NCI-H1417 (cell line): ENCODE data around the gene ARL15.

Experiments
- DNase-seq, 3 experiments: peaks; one replicate each; lab custom pipeline; 2025; lab: John Stamatoyannopoulos, UW

The ARL15 gene

DNA sequence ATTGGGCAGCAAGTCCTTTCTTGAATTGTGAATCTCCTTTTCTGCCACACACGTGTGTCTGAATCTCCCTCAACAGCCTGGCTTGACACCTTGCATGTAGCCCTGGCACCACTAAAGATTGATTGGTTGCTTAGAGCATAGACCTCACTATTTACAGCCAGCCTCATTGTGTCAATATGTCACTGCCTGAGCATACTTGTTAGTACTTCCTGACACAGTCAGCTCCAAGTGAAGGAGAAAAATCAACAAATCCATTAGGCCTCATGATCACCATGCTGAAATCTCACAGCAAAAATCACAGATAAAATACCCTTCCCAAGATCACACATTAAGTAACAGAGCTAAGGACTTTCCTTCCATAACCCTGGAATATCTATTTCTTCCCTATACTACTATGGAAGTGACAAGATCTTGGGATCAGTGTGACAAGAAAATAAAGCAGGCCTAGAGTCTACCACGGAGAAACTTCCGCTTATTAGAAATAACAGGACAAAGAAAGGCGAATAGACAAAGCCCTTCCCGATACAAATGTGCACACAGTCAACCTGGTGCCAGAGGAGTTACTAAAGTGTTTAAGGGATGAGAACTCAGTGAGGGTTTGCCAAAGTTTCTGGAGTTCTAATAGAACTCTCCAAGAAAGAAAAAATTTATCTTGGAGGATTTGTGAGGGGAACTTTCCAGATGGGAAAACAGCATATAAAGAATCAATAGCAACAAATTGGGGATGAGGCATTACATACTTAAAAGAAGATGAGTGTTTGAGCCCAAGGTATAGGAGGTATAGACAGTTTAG is 5.6 kb upstream of the ARL15 start:
- peak in 1 of 3 experiments; percentile 48 for DNase-seq

DNA sequence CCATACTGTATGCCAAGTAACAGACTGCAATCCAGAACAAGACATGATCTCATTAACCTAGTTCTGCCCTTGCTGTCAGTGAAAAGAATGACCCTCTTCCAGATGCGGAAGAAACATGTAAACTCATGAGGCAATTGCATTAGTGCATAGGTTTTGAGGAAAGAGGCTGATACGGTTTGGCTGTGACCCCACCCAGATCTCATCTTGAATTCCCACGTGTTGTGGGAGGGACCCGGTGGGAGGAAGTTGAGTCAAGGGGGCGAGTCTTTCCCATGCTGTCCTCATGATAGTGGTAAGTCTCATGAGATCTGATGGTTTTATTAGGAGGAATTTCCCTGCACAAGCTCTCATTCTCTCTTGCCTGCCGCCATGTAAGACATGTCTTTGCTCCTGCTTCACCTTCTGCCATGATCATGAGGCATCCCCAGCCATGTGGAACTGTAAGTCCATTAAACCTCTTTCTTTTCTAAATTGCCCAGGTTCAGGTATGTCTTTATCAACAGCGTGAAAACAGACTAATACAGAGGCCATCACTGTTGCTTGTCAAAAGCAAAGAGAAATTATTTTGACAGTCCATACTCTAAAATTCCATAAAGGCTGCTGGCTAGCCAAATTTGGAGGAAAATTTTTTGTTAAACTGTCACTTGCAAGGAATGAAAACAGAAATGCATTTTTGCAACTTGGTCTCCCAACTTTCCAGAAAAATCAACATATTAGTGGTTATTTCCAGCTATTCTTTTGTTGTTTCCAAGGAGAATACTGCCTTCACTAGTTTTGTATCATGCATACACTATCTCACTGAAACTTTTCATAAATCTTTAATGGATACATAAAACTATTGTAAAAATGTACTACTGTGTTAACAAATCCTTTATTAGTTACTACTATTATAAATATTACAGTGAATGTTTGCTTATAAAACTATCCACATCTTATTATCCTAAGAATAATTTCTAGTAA is 3.2 kb upstream of the ARL15 start:
- no peak for DNase-seq

DNA sequence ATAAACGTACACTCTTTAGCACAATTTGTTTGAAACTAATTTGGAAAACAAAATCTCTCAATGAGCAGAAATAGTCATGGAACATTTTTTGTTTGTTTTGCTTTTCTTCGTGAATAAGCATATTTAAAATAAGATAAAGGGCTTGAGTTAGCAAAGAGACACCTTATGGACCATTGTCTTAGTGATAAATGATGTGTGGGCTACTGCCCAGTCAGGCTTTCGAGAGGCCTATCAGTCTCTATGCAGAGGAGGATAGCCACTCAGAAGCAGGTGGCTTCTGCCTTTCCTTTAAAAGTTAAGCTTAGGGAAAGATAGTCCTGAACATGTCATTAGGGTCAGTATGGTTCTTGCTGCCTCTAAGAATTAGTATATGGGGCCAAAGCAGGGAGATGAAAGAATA is 2.1 kb upstream of the ARL15 start:
- DNase-seq: no peak

DNA sequence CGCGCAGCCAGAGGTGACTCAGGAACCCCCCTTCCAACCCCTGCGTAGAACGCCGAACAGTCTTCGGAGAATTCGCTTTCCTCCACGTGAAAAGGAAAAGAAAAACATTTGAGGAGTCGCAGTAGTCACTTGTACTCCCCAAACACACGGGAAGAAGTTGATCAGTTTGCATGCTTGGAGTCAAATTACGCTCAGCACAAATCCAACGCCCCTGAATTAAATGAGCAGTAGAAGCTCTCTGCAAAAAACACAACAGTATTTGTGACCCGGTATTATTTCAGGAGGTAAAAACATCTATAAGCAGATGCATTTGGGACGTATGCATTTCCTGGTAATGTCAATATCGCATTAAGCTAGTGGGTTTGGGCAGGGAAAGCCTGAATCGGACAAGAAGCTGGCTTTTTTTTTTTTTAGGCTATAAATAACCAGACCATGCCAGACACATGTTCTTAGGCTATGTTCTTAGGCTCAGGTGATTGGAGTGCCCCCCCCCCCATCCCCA is 854 bp upstream of the ARL15 start:
- DNase-seq: peak in 1 of 3 experiments; percentile 44

DNA sequence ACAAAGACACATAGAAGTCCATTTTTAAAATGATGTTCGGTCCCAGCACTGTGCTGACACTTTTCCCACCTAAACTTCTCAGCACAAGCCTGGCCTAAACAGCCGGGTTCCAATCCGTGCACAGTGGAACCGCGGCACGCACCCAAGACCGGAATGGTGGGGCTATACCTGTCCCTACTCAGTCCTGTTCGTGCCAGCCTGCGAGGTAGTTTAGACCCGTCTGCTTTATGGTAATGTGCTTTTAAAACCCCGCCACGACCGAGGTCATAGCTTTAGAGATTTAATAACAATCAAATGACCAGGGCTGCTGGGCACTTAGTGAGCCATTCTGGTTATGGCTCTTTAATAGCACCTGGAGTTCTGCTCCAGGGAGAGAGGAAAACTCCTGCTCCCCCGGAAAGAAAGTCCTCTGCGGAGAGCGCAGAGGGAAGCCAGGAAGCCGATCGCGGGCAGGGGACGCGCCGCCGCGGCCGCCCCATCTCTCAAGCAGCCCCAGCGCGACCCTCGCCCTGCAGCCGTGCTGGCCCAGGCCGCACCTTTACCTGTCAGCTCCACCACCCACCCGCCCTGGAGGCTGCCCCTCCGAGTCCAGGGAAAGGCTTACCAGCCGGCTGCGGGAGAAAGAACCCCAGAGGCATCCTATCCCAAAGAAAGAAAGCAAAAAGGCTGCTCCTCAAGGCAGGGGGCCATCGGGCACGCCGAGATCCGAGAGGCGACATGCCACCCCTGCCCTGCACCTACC is 511 bp downstream of the ARL15 start:
- peak; percentile 70 to 80 (median 77) for DNase-seq

DNA sequence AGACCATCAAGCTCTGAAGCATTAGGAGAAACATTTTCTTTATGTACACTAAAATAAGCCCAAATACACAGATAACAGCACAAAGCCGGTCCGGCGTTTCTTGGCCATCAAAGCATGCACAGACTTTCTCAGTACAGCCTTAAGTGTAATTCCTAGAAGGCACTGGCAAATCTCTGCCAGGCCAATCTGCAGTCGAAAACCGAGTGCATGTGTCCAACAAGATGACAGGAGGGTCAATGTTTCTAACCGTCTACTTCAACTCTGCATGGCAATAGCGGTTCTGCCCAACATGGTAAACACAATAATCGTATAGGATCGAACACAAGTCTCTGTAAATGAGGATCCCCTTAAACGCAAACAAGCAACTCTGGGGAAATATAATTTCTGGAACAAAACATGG is 1.1 kb downstream of the ARL15 start:
- DNase-seq: peak; percentile 17 to 55 (median 44)

DNA sequence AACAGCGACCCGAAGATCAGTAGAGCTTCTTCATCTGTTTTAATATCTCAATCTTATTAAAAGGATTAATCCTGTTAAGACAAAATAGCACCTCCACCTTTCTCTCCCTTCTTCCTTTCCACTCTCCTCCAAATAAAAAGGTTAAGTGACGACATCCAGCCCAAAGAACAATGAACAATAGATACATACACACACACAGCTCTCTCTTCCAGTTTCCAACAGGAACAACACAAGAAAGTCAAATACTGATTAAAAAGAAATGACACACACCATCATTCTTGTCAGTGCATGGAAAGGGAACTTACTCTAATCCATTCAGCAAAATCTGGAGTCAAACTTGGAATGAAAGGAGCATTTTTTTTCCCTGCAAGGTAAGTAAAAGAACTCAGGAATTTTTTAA is 2.8 kb downstream of the ARL15 start:
- no peak for DNase-seq

DNA sequence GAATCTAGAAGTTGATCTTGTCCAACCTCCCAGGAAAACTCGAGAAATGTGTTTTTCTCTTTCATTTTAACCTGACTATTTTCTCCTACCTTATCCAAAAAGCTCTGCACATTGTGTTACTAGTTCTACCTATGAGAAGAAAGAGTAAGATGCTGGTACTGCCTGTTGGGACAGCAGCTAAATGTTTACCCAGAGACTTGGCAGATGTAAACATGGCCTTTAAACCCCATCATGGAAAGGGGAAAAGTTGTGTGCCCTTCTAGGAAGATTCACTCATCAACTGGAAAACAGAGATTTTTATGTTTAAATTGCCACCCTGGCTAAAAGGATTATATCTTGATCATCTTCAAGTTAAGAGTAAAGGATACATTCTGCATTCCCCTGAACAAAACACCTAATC is 3.5 kb downstream of the ARL15 start:
- no peak for DNase-seq

DNA sequence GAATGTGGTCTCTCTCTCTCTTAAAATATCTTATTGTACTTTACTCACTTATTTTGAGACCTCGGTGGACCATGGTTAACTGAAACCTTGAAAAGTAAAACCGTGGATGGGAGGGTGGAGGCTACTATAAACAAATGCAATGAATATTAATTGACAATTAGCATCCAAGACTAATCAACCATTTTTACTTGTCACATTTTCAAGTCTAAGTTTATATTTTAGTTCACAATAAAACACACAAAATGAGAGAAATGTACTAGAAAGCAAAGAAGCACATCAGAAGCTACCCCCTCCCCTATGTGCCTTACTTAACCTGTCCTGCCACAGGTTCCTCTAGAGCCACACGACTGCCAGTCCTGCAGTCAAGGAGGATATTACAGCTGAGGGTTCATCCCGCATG is 4.6 kb downstream of the ARL15 start:
- DNase-seq: no peak

DNA sequence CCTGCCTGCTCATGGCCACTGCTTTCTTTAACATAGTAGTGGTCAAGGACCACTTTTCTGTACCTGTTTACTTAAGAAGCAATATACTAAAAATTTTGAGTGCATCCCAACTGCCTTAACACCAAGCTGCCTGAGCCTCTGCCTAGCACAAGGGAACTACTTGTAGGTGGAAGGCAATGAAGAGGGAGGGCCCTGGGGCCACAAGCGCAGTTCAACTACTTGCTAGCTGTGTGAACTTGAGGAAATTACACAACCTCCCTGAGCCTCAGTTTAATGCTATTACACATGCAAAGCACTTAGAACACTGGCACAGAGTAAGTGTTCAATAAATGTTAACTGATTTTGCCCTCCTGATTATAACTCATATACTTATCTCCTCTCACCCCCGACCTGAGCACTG is 6.3 kb downstream of the ARL15 start:
- no peak for DNase-seq

DNA sequence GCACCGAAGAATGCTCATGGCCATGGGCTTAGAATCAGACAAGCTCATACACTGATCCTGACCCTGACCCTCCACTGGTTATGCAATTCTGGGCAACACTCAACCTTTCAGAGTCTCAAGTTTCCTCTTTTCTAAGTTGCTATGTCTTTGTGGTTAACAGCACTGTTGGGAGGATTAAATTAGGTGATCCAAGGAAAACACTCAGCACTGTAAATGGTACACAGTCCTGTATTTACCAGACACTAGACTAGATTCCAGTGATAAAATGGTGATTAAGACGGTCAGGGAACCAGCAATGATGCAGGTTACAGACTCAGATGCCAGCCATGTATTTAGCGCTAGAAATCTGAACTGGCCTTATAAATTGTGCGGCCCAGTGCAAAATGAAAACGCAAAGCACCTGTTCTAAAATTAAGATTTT is 8.1 kb downstream of the ARL15 start:
- no peak for DNase-seq

DNA sequence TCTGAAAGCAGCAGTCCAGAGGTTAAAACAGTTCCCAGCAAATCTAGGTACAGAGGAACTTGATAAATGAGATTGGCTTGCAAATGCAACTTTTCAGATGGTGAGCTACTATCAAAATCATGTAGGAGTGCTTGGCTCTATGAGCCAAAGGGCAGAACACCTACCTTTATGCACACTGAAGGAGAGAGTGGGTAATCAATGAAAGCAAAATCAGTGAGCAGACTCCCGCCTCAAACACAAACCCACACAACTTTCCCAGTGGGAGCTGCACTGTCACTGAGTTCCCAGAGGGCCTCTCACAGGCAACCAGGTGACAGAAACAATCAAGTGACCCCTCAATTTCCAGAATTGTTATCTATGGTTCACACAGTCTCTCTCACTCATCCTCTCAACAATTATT is 8.5 kb downstream of the ARL15 start:
- no peak for DNase-seq

DNA sequence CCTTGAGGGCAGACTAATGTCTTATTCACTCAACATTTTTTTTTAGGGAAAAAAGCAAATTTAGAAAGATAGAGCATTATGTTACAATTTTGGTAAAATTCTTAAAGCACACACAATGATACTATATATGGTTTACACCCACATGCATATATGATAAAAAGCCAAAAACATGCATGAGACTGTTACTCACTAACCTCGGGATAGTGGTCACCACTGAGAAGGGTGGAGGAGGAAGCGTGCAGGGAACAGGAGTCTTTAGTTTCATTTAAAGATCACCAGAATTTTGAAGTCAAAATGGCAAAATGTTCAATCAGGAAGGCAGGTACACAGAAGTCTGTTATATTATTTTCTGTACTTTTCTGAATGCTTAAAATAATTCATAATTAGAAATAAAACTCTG is 9.2 kb downstream of the ARL15 start:
- DNase-seq: no peak

DNA sequence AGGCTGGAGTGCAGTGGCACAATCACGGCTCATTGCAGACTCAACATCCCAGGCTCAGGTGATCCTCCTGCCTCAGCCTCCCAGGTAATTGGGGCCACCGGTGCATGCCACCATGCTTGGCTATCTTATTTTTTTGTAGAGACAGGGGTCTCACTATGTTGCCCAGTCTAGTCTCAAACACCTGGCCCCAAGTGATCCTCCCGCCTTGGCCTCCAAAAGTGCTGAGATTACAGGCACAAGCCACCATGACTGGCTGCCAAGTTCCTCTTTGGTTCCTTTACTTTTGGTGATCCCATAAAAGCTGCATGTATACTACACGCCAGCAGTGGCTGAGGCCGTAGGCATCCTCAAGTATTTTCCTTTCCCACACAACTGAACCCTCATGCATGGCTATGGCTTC is 11.4 kb downstream of the ARL15 start:
- DNase-seq: no peak

DNA sequence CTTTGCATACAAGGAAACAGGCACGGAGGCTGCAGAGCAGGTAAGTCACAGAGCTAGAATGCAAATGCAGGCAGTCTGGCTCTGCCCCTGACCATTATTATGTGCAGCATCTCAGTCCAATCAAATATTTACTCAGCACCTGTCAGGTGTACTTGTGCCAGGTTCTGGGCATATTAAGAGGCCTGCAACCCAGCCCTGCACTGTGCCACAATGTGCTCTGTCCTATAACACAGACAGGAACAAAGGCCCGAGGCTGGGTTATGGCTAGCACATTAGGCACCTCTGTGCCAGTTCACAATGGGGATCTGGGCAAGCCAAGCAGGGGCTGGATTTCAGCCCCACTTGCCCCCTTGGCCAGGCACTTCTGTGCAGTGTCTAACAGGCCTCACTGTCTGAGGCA is 14.0 kb downstream of the ARL15 start:
- DNase-seq: peak; percentile 20 to 58 (median 39)

DNA sequence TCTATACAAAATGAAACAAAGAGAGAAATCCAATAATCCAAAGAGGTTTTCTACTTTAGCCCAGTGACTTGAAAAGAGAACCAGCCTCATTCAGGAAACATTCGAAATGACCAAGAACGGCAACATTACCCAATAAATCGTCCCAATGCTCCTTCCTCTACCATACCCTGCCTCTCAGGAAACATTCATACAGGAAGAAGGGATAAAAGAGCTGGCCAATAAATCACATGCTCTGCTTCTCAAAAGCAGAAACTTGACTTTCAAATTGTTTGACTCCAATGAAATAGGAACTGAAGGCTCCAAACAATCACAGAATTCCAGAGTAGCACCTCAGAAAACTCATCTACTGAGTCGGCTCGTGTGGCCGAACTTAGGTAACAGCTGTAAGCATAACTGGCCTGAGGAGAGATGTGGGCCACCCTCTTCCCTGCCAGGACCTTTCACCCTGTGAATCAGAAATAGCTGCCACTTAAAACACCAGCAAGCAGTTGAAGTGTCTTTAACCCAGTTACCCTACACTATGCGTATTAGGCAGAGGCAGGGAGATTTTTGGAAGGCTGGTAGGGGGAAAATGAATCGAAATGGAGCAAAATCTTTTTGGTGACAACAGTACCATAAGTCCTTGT is 14.6 kb downstream of the ARL15 start:
- DNase-seq: peak in 1 of 3 experiments; percentile 32

DNA sequence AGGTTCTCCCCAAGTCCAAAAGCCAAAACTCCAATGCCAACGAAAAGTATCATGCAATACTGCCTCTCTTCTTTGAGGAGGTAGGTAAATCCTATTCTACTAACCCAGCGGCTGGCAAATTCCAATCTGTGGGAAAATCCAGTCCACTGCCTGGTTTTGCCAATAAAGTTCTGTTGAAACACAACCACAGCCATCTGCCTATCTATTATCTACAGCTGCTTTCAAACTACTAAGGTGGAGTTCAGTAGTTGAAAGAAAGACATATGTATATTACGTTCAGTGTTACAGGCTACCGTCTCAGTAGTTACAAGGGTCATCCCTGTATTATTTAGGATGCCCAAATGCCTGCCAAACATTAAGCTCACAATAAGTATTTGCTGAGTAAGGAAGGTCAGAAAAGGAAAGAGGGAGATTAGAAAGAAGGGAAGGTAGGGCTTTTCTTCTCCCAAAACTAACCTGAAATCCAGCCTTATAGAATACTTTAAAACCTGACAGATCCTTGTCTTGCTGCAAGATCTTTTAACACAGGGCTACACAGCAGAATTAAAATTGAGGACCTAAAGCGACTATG is 16.2 kb downstream of the ARL15 start:
- no peak for DNase-seq

DNA sequence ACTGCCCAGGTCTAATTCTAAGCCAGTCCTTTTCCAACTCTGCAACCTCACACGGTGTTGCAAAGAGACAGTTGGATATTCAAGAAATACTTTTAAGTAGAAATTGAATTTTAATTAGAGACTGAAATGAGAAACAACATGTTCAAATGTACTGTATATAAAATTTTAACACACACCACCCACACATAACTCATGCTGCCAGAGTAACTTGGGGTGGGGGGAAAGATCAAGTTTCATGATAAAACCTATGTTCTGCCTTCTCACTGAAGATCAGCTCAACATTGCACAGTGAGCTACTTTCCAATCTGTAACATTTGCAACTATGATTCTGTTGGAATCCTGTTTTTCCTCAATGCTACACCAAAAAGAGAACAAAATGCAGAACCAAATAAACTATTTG is 17.5 kb downstream of the ARL15 start:
- no peak for DNase-seq

DNA sequence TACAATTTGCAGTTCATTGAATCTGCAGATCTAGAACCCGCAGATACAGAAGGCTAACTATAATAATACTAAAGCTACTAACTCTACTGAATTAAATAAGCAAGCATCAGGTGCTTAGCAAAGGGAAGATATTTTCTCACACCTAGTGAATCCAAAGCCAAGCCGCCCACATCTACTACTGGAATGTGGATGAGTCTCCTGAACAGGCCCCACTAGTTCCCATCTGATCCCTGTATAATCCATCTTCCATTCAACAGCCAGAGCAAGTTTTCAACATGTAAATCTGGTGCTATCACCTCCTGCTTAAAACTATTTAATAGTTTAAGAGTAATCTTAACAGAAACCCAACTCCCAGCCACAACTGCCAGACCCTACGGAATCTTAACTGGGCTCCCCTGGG is 18.9 kb downstream of the ARL15 start:
- DNase-seq: no peak

DNA sequence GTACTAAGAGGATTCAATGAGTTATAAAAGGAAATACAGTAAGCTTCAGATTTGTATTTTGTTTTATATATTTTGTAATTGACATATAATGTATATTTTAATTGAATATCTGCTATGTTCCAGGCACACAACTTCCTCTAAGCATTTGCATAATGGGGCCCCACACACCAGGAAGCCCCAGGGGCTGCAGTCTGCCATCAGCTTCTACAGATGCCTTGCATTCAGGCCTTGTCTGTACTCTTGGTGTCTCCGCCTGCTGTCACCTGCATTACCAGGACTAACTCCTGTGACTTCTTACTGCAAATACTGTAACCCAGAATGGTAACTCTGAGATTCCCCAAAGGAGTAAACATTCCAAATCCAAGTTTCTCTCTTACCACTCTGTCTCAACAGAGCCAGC is 20.6 kb downstream of the ARL15 start:
- DNase-seq: no peak

DNA sequence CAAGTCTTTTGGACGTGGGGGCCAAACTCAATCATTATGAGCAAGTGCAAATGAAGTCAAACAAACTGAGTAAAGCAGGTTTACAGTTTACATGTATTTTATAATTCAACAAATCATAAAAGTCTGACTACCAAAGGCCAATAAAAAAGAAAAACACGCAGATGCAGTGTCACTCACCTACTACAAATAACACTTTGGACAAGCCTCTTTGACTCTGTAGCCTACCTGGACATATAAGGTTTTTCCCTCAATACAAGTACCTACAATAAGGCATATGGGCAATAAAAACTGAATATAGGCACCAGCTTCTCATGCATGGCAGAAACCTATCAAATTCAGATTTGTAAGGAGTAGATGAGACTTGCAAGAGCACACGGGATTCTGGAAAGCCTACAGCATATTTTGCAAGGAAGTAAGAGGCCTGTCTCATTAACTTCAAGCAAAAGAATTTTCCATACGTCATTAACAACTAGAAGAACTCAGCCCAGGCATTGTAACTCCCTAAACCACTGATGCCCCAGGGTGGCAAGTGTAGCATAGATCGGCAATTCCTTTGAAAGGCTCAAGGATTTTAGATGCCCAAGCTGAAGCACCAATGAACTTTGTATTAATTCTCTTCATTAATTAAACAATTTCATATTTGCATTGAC is 21.7 kb downstream of the ARL15 start:
- DNase-seq: no peak
